ENCODE measurements around the gene ZSWIM8. TPM values are rescaled to one million over a fixed set of nuclear protein-coding genes. Genes with fewer than 3 reads are reported as not detected.

The ZSWIM8 gene
- total RNA-seq, 4 donors from 2014 or later, result 62.2 to 134 (median 63.3) TPM

DNA sequence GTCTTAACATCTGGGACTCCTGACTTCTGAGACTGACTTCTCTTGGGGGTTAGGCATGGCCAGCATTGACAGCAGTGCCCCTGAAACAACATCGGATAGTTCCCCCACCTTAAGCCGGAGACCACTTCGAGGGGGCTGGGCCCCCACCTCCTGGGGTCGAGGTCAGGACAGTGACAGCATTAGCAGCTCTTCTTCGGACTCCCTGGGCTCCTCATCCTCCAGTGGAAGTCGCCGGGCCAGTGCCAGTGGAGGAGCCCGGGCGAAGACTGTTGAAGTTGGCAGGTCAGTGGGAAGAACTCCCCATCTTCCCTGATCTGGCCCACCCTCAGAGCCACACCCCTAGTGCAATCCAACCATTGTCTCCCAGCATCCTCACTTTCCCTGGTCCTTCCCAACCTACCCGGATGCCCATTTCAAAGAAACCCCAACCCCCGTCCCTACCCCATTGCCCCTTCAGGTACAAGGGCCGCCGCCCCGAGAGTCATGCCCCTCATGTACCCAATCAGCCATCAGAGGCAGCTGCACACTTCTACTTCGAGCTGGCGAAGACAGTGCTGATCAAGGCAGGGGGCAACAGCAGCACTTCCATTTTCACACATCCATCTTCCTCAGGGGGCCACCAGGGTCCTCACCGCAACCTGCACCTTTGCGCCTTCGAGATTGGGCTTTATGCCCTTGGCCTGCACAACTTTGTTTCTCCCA is 12.1 kb downstream of the ZSWIM8 start:
- TF ChIP-seq CTCF (IDR thresholded peaks at IDR 0.05; ENCODE audit: low read depth), result no peak

DNA sequence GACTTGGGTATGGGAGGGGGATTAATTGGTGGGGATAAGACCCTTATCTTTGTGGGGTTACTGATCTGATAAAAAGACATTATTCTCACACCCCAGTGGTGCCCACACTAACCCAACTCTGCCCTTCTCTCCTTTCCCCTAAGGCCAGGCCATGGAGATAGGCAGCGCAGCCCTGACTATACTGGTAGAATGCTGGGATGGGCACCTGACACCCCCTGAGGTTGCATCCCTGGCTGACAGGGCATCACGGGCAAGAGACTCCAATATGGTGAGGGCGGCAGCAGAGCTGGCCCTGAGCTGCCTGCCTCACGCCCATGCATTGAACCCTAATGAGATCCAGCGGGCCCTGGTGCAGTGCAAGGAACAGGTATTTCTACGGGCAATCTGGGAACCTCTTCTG is 12.7 kb downstream of the ZSWIM8 start:
- TF ChIP-seq CTCF (IDR thresholded peaks at IDR 0.05; ENCODE audit: low read depth), result no peak

DNA sequence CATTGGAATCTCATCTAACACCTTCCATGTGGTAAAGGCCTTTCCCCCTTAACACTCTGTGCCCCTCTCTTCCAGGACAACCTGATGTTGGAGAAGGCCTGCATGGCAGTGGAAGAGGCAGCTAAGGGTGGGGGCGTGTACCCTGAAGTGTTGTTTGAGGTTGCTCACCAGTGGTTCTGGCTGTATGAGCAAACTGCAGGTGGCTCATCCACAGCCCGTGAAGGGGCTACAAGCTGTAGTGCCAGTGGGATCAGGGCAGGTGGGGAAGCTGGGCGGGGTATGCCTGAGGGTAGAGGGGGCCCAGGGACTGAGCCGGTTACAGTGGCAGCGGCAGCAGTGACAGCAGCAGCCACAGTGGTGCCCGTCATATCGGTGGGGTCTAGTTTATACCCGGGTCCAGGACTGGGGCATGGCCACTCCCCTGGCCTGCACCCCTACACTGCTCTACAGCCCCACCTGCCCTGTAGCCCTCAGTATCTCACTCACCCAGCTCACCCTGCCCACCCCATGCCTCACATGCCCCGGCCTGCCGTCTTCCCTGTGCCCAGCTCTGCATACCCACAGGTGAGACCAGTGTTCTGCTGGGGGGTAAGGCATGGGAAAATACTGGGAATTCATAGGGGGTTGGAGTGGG is 13.6 kb downstream of the ZSWIM8 start:
- no peak for TF ChIP-seq CTCF (IDR thresholded peaks at IDR 0.05; ENCODE audit: low read depth)

GRCh38 chr10:73799899-73800559 is 14.6 kb downstream of the ZSWIM8 start:
- TF ChIP-seq CTCF (IDR thresholded peaks at IDR 0.05; ENCODE audit: low read depth), result no peak

- no peak for TF ChIP-seq CTCF (IDR thresholded peaks at IDR 0.05; ENCODE audit: low read depth)
These were observed 15.3 kb downstream of the ZSWIM8 start for GRCh38 chr10:73800560-73801252.

DNA sequence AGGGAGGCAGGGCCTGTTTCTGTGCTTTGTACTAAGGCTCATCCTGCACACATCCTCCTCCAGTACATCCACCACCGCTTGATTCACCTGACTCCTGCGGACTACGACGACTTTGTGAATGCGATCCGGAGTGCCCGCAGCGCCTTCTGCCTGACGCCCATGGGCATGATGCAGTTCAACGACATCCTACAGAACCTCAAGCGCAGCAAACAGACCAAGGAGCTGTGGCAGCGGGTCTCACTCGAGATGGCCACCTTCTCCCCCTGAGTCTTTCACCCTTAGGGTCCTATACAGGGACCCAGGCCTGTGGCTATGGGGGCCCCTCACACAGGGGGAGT is 15.8 kb downstream of the ZSWIM8 start:
- no peak for TF ChIP-seq CTCF (IDR thresholded peaks at IDR 0.05; ENCODE audit: low read depth)

Data from subcutaneous adipose tissue (tissue), 4 donors.